HG03520 (cell line): ENCODE data around the gene DIABLO.
"Not testable (repeated sequence)": the region's sequence is repeated elsewhere in the genome, so short reads cannot be mapped to it uniquely, and the experiment has no call there.

Experiments used
- ATAC-seq: cut with Tn5 transposase; IDR thresholded peaks from one replicate; pipeline ENCODE4 v1.9.1; 2021; ENCODE audit warnings: mild to moderate bottlenecking, moderate library complexity; ENCODE audit not compliant: unreplicated experiment

Gene DIABLO

GRCh38 chr12:122215771-122216170 lies 10.1 kb downstream of the DIABLO start:
- no peak for ATAC-seq

- no peak for ATAC-seq
Observed at GRCh38 chr12:122208073-122208820, 17.6 kb downstream of the DIABLO start.

- ATAC-seq = no peak
Observed at GRCh38 chr12:122207391-122207790, 18.5 kb downstream of the DIABLO start.

- no peak for ATAC-seq
Observed at GRCh38 chr12:122206976-122207375, 18.9 kb downstream of the DIABLO start.

GRCh38 chr12:122206111-122206881 lies 19.6 kb downstream of the DIABLO start:
- no peak for ATAC-seq

GRCh38 chr12:122205053-122205925 lies 20.6 kb downstream of the DIABLO start:
- no peak for ATAC-seq

- no peak for ATAC-seq
Observed at GRCh38 chr12:122204167-122205052, 21.4 kb downstream of the DIABLO start.

- ATAC-seq = no peak
Observed at GRCh38 chr12:122203301-122204166, 22.3 kb downstream of the DIABLO start, which contains the start of gene B3GNT4. Gene B3GNT4, plus strand, starts transcription at chr12:122203709. Its CDS starts 910 bp downstream, at chr12:122204619.

GRCh38 chr12:122202811-122203210 lies 23.0 kb downstream of the DIABLO start:
- ATAC-seq = not testable (repeated sequence)

GRCh38 chr12:122202017-122202416 lies 23.8 kb downstream of the DIABLO start:
- ATAC-seq = no peak

- no peak for ATAC-seq
Observed at GRCh38 chr12:122201381-122201780, 24.5 kb downstream of the DIABLO start.

- no peak for ATAC-seq
Observed at GRCh38 chr12:122200541-122201175, 25.2 kb downstream of the DIABLO start.

- ATAC-seq = no peak
Observed at GRCh38 chr12:122199484-122200355, 26.1 kb downstream of the DIABLO start.

GRCh38 chr12:122197612-122197966 lies 28.3 kb downstream of the DIABLO start:
- ATAC-seq = no peak

GRCh38 chr12:122195405-122195804 lies 30.4 kb downstream of the DIABLO start:
- ATAC-seq = no peak

GRCh38 chr12:122194804-122195203 lies 31.0 kb downstream of the DIABLO start:
- no peak for ATAC-seq

- no peak for ATAC-seq
Observed at GRCh38 chr12:122192441-122192840, 33.4 kb downstream of the DIABLO start.
